HG03565 (cell line): ENCODE results near the gene SDR9C7.
"Not testable (repeated sequence)": the region's sequence is repeated elsewhere in the genome, so short reads cannot be mapped to it uniquely, and the experiment has no call there.

ENCODE experiments used
- ATAC-seq: cut with Tn5 transposase; IDR thresholded peaks from one replicate; pipeline ENCODE4 v1.9.1; 2021; ENCODE audit warnings: mild to moderate bottlenecking, moderate library complexity; ENCODE audit not compliant: unreplicated experiment

Gene SDR9C7

DNA sequence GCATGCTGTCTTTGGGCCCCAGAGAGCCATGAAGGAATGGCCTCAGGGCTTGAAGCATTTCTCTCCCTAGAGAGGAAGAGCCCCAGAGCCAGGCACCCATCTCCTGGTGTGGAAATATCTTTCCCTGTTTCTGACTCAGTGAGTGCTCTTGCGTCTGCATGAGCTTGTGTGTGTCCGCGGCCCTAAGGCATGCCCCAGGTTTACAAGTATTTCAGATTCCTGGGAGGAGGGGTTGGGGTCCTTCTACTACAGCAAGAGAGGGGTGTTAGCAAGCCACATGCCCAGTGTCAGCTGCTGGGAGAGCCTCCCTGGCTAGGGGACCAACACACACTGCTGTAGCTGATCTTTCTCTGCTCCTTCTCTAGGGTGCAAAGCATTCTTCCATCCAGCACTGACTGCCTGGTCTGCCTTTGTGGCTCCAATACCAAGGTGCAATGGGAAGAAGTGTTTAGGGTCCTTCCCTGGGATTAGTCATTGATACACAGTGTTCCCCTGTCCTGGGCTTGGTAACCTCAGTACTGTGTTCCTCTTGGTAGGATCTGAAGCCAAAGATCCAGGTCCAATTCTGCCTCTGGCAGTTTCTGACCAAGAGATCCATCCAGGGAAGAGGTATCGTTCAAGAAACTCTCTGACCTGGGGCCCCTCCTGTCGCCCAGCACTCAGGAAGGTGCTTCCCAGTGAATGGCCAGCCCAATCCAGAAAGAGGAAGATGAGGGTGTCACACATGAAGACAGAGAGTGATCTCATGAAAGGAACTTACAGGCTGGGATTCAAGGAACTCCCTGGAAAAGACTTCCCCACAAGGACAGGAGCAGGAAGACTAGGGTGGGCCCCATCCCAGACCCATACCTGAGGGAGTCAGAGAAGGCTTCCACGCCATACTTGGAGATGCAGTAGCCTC lies 20.1 kb upstream of the SDR9C7 start:
- no peak for ATAC-seq

DNA sequence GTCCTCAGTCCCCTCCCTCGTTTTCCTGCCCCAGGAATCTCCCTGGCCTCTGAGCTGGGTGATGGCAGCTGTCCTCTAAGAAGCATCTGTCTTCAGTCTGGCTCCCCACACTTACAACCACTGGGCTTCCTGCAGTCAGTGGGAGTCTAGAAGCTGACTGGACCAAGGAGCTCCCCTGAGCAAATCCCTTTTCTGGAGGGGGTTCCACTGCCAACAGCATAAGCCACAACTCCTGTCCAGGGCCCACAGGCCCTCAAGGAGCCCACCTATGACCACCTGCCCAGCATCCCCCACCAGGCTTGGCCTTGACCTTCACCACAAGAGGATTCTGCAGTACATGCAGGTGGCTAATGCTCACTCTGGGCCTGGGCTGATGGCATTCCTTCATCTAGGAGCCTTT lies 19.1 kb upstream of the SDR9C7 start:
- ATAC-seq: no peak

DNA sequence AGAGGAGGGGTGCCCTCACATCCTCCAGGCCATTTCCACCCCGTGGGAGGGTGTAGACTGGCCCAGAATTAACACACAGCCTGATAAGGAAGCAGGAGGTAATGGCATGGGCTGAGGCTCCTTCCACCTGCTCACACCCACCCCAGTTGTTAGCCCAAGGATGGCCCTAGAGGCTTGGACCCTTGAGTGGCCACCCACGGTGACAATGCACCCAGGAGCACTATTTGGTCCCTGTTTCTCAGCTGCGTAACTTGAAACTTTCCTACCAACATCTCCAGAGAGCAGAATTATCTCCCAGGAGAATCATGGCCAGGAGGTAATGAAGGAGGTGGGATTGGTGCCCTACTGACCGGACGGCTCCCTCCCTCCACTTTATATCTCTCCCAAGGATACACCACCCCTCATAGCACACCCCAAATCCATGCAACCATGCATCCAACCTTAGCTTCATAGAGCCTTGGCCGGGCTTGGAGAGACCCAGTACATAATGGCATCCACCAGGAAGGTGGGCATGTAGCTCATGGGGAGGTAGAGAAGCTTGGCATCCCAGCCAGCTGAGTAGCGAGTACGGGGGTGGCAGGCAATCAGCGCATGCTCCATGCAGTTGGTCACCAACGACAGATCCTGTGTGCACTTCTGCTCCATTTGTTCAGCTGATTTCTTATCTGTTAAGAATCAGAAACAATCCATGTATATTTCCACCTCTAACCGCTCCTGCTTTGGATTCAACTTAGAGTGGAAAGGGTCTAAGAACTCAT lies 17.6 kb upstream of the SDR9C7 start:
- no peak for ATAC-seq

DNA sequence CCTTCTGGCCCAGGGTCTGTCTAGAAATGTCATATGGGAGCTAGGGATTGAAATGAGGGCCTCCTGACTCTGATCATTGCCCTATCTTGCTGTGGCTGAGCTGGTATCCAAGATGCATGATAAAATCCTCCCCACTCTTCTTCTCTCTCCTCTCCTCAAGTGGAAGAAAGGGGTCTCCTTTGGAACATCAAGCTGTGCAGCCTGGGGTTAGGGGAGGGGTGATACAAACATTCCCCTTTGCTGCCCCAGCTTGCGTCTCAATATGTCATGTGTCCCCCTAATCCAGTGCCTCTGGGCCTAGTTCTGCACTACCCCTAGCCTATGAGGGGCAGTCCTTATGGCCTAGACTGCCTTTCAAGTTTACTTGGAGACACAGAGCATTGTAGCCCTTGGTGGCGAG lies 14.7 kb upstream of the SDR9C7 start:
- ATAC-seq: no peak

DNA sequence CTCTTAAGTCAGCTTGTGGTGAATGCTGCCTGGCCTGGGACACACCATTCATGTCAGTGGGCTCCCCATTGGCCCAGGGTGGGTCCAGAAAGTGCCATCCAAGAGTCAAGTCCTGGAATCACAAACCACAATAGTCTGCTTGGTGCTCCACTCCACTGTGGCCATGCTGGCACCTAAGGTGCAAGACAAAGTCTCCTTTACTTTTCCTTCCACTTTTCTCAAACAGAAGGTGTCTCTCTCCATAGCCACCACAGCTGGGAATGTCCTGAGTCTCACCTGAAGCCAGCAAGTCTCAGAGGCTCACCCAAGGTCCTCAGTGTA lies 14.2 kb upstream of the SDR9C7 start:
- no peak for ATAC-seq

DNA sequence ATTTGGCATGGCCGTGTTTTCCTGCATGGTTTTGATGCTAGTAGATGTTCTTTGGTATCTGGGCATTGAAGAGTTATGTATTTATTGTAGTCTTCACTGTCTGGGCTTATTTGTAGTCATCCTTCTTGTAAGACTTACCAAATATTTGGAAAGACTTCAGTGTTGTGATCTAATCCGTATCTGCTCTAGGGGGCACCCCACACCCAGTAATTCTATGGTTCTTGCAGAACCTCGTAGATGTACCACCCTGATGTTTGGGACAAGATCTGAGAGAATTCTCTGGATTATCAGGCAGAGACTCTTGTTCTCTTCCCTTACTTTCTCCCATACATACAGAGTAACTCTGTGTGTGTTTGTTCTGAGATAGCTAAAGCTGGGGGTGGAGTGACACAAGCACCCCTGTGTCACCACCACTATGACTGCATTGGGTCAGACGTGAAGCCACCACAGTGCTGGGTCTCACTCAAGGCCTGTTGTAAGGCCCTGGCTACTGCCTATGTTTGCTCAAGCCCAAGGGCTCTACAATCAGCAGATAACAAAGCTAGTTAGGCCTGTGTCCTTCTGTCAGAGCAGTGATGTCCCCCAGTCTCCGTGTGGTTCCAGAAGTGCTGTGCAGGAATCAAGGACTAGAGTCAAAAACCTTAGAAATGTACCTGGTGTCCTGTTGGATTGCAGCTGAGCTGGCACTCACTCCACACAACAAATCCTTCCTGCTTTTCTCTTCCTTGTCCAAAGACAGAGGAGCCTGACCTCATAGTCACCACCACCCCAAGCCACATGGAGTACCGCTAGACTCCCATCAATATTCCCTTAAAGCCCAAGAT lies 13.6 kb upstream of the SDR9C7 start:
- no peak for ATAC-seq

DNA sequence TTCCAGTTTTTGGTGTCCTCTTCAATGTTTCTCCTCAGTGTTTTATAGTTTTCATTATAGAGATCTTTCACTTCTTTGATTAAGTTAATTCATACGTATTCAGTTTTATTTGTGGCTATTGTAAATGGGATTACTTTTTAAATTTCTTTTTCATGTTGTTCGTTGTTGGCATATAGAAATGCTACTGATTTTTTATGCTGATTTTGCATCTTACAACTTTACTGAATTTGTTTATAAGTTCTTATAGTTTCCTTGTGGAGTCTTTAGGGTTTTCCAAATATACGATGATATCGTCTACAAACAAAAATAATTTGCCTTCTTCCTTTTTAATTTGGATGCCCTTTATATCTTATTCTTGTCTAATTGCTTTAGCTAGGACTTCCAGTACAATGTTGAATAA lies 9.7 kb upstream of the SDR9C7 start:
- no peak for ATAC-seq

DNA sequence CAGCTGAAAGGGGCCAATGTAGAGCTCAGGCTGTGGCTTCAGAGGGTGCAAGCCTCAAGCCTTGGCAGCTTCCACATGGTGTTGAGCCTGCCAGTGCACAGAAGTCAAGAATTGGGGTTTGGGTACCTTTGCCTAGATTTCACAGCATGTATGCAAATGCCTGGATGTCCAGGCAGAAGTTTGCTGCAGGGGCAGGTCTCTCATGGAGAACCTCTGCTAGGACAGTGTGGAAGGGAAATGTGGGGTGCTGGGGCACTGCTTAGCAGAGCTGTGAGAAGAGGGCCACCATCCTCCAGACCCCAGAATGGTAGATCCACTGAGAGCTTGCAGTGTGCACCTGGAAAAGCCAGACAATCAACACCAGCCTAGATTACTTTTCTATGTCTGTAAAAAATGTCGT lies 9.2 kb upstream of the SDR9C7 start:
- ATAC-seq: not testable (repeated sequence)

DNA sequence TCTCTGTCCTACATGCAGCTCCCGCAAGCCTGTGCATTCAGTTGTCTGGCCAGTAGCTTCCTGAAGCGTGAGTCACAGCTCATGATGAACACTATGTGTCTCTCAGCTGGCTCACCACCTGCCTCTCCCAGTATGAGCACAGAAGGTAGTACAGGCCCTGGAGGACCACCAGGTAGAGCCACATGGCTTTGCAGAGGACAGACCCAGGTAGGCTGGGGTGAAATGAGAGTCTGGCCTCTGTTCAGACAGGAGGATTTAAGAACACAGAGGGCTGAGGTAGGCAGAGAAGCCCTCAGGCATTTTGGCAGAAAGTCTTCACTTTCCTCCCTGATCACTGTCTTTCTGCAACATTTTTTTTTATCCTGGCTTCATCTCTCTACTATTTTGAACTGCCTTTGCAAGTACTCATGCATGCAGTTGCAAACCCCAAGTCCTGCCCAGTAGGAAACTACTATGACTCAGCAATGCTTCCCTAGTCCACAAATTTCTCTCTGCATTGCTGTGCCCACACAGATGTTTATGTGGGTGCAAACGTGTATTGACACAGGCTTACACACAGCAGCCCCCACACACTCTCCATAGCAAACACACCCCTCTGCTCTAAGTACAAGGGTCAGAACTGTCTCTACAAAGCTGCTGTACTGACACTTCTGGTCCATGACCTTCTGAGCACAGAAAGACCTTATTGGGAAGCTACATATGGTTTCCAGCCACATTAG lies 7.2 kb upstream of the SDR9C7 start:
- ATAC-seq: no peak

DNA sequence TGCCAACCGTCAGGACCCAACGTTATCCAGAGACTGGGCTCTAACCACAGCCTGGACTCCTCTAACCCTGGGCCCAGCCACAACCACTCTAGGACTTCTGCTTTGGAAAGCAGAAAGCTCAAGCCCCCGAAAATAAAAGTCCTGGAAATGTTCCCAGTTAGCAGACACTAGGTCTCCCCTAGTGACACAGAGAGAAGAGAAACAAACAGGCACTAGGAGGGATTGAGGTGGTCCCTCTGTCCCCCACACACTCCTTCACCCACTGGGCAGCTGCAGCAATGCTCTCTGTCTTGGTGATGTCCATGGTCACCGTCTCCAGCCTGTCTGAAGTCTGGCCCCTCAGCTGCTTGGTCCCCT lies 6.7 kb upstream of the SDR9C7 start:
- not testable (repeated sequence) for ATAC-seq

DNA sequence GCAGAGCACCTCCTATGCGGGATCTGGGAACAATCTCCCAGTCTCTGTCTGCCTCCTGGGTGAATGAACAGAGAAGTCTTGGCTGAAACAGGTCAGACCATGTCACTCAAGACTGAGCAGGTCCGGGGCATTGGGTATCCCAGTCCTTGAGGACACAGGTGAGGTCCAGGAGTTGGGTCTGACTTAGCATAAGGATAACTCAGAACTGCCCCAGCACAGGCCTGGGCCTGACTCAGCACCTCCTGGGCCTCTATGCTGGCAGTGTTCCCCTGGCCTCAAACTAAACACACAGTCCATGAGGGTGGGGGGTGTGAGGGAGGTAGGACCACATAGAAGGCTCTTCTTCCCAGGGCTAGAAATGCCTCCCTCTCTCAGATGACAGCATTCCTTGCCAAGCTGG lies 1.5 kb upstream of the SDR9C7 start:
- ATAC-seq: no peak

DNA sequence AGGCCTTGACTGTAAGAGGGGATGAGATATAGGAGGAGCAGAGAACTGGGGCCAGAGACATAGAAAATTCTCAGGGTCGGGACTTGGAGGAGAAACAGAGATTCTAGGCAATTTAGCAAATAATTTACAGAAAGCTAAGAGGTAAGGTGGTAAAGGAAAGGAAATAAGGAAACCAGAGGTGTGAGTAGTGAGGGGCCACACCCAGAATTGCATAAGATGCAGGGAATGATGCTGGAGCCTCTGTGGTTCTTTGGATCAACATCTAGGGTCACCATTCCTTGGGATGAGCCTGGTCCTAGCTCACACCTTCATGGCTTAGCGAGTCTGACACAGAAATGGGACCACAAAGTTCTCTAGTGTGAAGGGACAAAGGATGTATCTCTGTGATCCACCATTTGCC lies 949 bp upstream of the SDR9C7 start:
- ATAC-seq: no peak

DNA sequence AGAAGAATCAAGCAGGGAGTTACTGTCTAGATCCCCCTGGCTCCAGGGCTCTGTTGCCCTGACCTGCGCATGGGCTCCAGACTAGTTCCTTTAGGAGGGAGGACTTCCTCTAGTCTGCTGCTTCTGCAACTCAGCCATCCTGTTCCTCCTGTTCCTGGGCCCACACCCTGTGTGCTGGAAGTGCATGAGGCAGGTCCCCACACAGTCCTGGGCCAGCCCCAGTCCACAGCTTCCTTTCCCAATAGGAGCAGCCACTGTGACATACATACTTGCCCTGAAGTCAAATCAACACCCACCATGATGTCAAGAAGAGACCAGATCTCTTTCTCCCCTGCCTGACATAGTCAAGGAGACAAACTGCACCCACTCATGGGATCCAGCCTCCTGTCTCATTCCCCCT lies 1.3 kb downstream of the SDR9C7 start:
- no peak for ATAC-seq

DNA sequence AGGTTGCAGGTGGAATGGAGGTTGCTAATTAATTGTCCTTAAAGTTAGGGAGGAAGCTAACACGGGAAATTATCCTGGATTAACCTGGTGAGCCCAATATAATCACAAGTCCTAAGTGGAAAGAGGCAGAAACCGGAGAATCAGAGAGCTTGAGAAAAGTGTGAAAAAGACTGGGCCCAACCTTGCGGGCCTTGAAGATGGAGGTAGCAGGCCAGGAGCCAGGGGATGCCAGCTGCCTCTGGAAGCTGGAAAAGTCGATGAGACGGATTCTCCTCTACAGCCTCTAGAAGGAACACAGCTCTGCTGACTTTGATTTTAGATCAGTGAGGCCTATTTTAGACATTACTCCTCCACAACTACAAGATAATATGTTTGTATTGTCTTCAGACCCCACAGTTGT lies 2.1 kb downstream of the SDR9C7 start:
- no peak for ATAC-seq

DNA sequence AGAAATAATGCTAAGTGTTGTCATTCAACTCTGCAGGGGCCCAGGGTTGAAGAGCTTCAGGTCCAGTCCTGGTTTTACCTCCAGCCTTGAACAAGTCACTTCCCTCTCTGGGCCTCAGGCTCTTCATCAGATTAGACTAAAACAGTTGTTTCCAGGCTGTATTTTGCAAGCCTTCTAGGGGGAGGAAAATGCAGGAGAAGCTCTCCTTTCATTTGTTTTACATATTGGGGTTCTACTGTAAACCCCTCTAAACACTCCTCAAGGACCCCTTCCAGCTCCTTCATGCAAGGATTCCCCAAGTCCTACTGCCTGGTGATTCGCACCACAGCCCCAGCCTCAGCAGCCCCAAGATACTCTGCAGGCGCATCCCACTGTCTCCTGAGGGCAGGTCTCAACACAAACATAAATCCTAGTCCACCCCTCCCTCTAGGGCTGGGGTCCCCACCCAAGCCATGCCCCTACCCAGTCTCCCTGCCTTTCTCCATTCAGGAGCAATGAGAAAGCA lies 2.7 kb downstream of the SDR9C7 start:
- ATAC-seq: no peak

DNA sequence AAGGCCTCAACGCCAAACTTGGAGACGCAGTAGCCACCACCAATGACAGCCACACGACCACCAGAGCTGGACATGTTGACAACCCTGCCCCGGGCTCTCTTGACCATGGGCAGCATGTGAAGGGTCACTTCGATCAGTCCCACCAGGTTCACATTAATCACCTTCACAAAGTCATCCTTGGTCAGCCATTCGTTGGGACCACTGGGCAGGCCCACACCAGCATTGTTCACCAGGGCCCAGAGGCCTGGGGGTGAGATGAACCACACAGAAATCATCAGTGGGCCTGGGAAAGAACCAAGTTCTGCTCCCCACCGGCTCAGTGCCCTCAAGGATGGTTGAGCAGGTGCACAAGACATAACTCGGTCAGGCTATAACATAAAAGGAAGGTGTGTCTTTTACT lies 4.0 kb downstream of the SDR9C7 start:
- ATAC-seq: no peak

DNA sequence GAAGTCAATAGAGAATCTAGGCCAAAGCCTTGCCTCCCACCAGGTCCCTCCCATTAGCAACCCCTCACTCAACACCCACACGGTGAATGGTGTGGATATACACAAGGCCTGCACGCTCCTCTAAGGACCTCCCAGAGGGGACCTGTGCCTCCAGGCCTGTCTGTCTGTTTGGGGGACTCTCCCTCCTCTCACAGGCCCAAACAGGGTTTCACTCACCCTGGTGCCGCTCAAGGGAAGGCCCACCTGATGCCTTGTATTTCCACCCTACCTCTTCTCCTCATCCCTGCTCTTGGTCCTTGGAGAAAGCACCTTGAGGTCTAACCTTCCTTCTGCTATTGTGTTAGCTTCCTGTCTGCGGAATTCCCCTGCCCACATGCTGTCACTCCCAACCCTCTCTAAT lies 4.4 kb downstream of the SDR9C7 start:
- no peak for ATAC-seq

DNA sequence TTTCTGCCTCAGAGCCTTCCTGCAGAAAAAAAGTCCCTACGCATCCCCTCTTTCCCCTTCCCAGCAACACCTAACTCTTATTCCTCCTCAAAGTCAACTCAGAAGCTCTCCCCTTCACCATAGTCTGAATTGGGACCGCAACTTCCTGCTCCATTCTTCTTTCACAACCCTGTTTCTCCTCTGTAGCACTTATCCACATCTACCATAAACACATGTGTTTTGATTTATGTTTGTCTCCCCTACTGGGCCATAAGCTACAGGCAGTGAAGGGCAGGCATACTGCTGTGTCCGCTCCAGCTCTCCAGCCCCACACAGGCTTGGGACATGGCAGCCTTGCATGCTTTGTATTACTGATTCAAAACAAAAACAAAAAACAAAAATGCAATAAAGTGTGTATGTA lies 5.9 kb downstream of the SDR9C7 start:
- ATAC-seq: no peak

DNA sequence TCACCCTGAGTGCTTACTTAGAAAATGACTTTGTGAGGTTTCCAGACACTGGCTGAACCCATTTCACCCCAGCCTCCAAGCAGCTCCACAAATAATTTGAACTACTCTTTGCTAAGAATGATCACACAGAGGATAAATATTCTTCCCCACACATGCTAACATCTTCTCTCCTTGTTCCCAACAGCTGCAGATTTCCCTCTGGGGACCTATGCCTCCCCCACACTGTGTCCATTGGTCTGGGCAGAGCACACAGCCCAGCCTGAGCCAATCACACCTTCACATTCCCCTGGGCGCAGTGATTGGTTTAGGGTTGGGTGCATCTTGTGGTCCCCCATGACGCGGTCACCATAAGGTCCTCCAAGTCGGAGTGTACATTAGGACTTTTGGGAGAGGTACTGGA lies 6.9 kb downstream of the SDR9C7 start:
- ATAC-seq: no peak

DNA sequence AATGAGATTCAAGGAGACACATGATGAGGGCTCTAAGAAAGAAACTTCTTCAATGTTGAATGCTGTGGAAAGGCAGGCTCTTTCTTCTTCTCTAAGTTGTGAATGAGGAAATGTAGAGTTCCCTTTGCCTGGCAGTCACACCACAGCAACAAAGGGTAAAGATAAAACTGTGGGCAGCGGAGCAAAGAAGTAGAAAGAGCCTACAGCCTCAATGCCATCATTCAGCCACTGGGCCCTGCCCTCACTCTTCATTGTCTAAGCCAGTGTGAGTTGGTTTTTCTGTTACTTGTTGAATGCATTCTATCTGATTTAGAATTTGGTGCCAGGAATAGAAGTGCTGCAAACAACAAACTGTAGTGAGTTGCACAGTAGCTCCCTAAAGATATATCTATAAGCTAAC lies 12.2 kb downstream of the SDR9C7 start:
- no peak for ATAC-seq

DNA sequence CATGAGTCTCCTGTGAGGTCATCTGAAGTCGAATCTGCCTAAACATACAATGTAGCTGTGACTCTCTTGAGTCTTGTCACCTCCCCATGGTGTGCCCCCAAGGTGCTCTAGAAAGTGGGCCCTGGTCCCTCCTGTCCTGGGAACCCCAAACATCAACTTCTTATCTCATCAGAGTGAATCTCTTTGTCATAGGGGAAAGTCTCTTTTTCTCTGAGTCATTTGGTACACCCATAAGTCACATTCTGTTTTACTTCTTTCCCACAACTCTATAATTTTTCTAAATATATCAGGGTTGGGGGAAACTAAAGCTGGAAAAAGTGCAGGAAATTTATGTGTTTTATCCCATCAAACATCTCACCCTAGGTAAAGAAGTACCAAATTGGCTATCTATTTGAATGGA lies 12.9 kb downstream of the SDR9C7 start:
- no peak for ATAC-seq
